ENCODE measurements around the gene DENND6A. TPM values are rescaled to one million over a fixed set of nuclear protein-coding genes. Genes with fewer than 3 reads are reported as not detected.

The DENND6A gene
- total and polyA plus RNA-seq, 7 donors = 6.0 to 51.7 (median 23.8) TPM

DNA sequence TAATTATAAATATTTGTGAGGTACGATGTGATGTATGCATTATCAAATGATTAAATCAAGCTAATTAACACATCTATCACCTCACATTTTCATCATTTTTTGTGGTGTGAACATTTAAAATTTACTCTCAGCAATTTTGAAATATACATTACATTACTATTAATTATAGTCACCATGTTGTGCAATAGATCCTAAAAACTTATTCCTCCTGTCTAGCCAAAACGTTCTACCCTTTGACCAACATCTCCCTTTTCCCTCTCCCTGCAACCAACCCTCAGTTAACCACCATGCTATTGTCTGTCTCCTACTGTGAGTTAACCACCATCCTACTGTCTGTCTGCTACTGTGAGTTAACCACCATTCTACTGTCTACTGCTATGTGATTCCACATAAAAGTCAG is 42.5 kb upstream of the DENND6A start:
- H3K27me3 ChIP-seq = no peaks in the 10 kb centered on the region
- TF ChIP-seq, protein P1, sequence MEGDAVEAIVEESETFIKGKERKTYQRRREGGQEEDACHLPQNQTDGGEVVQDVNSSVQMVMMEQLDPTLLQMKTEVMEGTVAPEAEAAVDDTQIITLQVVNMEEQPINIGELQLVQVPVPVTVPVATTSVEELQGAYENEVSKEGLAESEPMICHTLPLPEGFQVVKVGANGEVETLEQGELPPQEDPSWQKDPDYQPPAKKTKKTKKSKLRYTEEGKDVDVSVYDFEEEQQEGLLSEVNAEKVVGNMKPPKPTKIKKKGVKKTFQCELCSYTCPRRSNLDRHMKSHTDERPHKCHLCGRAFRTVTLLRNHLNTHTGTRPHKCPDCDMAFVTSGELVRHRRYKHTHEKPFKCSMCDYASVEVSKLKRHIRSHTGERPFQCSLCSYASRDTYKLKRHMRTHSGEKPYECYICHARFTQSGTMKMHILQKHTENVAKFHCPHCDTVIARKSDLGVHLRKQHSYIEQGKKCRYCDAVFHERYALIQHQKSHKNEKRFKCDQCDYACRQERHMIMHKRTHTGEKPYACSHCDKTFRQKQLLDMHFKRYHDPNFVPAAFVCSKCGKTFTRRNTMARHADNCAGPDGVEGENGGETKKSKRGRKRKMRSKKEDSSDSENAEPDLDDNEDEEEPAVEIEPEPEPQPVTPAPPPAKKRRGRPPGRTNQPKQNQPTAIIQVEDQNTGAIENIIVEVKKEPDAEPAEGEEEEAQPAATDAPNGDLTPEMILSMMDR (IDR thresholded peaks at IDR 0.05) = no peak
- TF ChIP-seq EP300 (IDR thresholded peaks at IDR 0.05) = no peak
- no peak for TF ChIP-seq POLR2AphosphoS5 (IDR thresholded peaks at IDR 0.05)
- TF ChIP-seq POLR2A (IDR thresholded peaks at IDR 0.05) = no peak
- no peaks in the 10 kb centered on the region for H3K36me3 ChIP-seq
- H3K4me1 ChIP-seq = peaks cover 0 to 22% (median 21%) of the 10 kb centered on the region in 4 donors
- 78 to 88% methylated on average over 2 of the region's 2 CpGs for WGBS, 2 donors
- H3K9me3 ChIP-seq = no peaks in the 10 kb centered on the region
- H3K4me3 ChIP-seq = no peak overlapping the region
- no peak overlapping the region for H3K27ac ChIP-seq
- intact Hi-C loops (cut with DNase I) = no loop called here
- no peak for DNase-seq

DNA sequence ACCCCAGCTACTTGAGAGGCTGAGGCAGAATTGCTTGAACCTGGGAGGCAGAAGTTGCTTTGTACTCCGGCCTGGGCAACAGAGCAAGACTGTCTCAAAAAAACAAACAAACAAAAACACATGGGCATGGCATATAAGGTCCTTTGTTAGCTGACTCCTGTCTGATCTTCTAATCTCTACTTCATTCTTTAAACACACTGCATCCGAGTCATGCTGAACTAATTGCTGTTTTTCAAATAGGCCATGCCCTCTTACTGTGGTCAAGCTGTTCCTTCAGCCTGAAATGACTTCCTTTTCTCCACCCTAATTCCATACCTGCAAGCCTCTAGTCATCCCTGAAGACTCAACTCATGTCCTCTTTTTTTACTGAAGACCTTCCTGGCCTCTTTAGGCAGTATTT is 40.9 kb upstream of the DENND6A start:
- intact Hi-C loops (cut with DNase I) = no loop called here
- WGBS, 2 donors = 69 to 81% methylated on average over 2 of the region's 2 CpGs
- TF ChIP-seq POLR2A (IDR thresholded peaks at IDR 0.05) (no peak), EP300 (IDR thresholded peaks at IDR 0.05) (no peak), POLR2AphosphoS5 (IDR thresholded peaks at IDR 0.05) (no peak)
- TF ChIP-seq, protein P1 (IDR thresholded peaks at IDR 0.05) = no peak

DNA sequence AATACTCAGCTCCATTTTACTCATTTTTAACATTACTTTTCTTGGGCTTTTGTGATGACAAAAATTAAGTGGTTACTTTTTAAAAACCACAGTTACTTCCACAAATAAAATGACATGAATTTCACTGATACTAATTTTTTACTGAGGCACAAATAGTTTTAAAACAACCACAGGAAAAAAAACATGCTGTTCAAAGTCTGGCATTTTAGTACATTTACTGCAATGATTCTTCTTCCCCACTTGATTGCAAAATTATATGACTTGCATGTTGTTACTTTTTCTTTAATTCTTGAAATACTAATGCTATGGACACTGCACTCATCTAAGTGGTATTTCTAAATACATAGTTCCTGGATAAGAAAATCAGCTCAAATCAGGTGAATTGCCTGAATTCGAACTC is 38.4 kb upstream of the DENND6A start:
- no peak for TF ChIP-seq POLR2A (IDR thresholded peaks at IDR 0.05)
- no peak for TF ChIP-seq POLR2AphosphoS5 (IDR thresholded peaks at IDR 0.05)
- TF ChIP-seq EP300 (IDR thresholded peaks at IDR 0.05) = no peak
- TF ChIP-seq, protein P1 (IDR thresholded peaks at IDR 0.05) = no peak
- Histone ChIP-seq H3K9me3 (no peaks in the 10 kb centered on the region), H3K36me3 (no peaks in the 10 kb centered on the region), H3K27me3 (no peaks in the 10 kb centered on the region), H3K27ac (no peak overlapping the region), H3K4me3 (no peak overlapping the region), H3K4me1 (no peaks in the 10 kb centered on the region)
- WGBS, 2 donors = 95 to 96% methylated on average over 1 of the region's 1 CpG
- no peak for DNase-seq
- intact Hi-C loops (cut with DNase I) = no loop called here

More for the DNA sequence above, 40.9 kb upstream of the DENND6A start:
- no peaks in the 10 kb centered on the region for H3K9me3 ChIP-seq
- no peaks in the 10 kb centered on the region for H3K36me3 ChIP-seq
- H3K27me3 ChIP-seq = no peaks in the 10 kb centered on the region
- H3K4me1 ChIP-seq = peaks cover 0 to 22% (median 21%) of the 10 kb centered on the region in 4 donors
- DNase-seq = no peak
- H3K27ac ChIP-seq = no peak overlapping the region
- no peak overlapping the region for H3K4me3 ChIP-seq

DNA sequence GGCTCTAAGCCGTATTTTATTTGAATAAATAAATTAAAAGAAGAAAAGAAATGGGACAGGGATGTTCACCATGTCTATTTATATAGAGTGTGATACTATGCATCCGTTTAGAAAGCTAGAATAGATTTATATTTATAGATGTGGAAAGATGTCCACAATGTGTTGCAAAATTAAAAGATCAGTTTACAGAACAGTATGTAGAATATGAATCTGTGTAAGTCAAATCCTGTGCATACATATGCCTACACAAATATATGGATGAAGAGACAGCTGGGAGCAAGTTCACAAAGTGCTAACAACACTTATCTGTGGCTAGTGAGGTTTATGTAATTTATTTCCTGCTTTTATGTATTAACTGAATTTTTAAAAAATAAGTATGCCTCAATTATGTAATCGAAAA is 37.8 kb upstream of the DENND6A start:
- DNase-seq = no peak
- no peak overlapping the region for H3K4me3 ChIP-seq
- TF ChIP-seq POLR2AphosphoS5 (IDR thresholded peaks at IDR 0.05) (no peak), POLR2A (IDR thresholded peaks at IDR 0.05) (no peak), EP300 (IDR thresholded peaks at IDR 0.05) (no peak)
- TF ChIP-seq, protein P1 (IDR thresholded peaks at IDR 0.05) = no peak
- intact Hi-C loops (cut with DNase I) = no loop called here
- H3K9me3 ChIP-seq = no peaks in the 10 kb centered on the region
- no peaks in the 10 kb centered on the region for H3K4me1 ChIP-seq
- H3K27ac ChIP-seq = no peak overlapping the region
- H3K27me3 ChIP-seq = no peaks in the 10 kb centered on the region
- no peaks in the 10 kb centered on the region for H3K36me3 ChIP-seq
- WGBS, 2 donors = 70 to 79% methylated on average over 3 of the region's 3 CpGs

DNA sequence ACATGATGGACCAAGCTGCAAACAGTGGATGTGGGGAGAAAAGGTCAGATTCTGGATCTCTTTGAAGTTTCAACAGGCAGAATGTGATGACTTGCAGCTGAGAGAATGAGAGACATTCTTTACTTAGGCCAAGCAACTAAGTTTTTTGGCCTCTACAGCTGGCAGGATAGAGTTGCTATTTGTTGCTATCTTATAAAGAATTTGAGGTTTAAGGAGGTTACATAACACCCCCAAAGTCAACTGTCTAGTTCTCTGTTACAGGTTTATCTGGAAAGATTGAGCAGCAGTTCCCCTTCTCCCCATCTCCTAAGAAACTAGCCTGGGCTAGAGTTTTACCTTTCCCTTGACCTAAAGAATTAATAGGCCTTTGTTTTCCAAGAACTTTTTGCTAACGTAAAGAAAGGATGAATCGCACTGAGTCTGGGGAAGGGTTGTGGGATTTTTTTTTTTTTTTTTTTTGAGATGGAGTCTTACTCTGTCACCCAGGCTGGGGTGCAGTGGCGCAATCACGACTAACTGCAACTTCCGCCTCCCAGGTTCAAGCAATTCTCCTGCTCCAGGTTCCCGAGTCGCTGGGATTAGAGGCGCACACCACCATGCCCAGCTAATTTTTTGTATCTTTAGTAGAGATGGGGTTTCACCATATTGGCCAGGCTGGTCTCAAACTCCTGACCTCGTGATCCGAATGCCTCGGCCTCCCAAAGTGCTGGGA is 36.6 kb upstream of the DENND6A start:
- no peaks in the 10 kb centered on the region for H3K4me1 ChIP-seq
- H3K36me3 ChIP-seq = no peaks in the 10 kb centered on the region
- WGBS, 2 donors = 89 to 93% methylated on average over 11 of the region's 11 CpGs
- H3K27ac ChIP-seq = no peak overlapping the region
- no peak for TF ChIP-seq EP300 (IDR thresholded peaks at IDR 0.05)
- no peak for TF ChIP-seq POLR2AphosphoS5 (IDR thresholded peaks at IDR 0.05)
- TF ChIP-seq, protein P1 (IDR thresholded peaks at IDR 0.05) = no peak
- TF ChIP-seq POLR2A (IDR thresholded peaks at IDR 0.05) = no peak
- intact Hi-C loops (cut with DNase I) = no loop called here
- no peaks in the 10 kb centered on the region for H3K9me3 ChIP-seq
- no peaks in the 10 kb centered on the region for H3K27me3 ChIP-seq
- no peak for DNase-seq
- no peak overlapping the region for H3K4me3 ChIP-seq

Data from sigmoid colon (tissue), 7 donors.